Measurements from ENCODE around the gene CKLF. TPM values are rescaled to one million over a fixed set of nuclear protein-coding genes. Genes with fewer than 3 reads are reported as not detected.
"Not testable (repeated sequence)": the region's sequence is repeated elsewhere in the genome, so short reads cannot be mapped to it uniquely, and the experiment has no call there.

The CKLF gene
- 52.0 TPM for polyA plus RNA-seq (2013, experiment 1 of 2; ENCODE audit: insufficient read length)
- 25.5 TPM for polyA plus RNA-seq (2013, experiment 2 of 2; ENCODE audit: insufficient read length)

- peak; percentile 87 for DNase-seq
Observed at GRCh38 chr16:66552286-66553177, at the start of gene CKLF. Gene CKLF, plus strand, starts transcription at chr16:66552576. Its CDS starts 140 bp downstream, at chr16:66552716.

- DNase-seq, result no peak
Observed at GRCh38 chr16:66503030-66503429, 49.3 kb upstream of the CKLF start.

GRCh38 chr16:66503612-66504011 lies 48.8 kb upstream of the CKLF start:
- DNase-seq, result no peak

GRCh38 chr16:66507731-66508239 lies 44.6 kb upstream of the CKLF start:
- DNase-seq, result no peak

GRCh38 chr16:66508248-66508913 lies 44.0 kb upstream of the CKLF start:
- DNase-seq, result no peak

- no peak for DNase-seq
Observed at GRCh38 chr16:66508914-66509496, 43.4 kb upstream of the CKLF start.

- DNase-seq, result no peak
Observed at GRCh38 chr16:66509576-66509975, 42.8 kb upstream of the CKLF start.

GRCh38 chr16:66510298-66510697 lies 42.1 kb upstream of the CKLF start:
- no peak for DNase-seq

- no peak for DNase-seq
Observed at GRCh38 chr16:66510711-66511601, 41.4 kb upstream of the CKLF start.

- DNase-seq, result peak; percentile 88
Observed at GRCh38 chr16:66511602-66512271, 40.6 kb upstream of the CKLF start.

GRCh38 chr16:66512272-66513110 lies 39.9 kb upstream of the CKLF start:
- DNase-seq, result peak; percentile 30

- DNase-seq, result no peak
Observed at GRCh38 chr16:66513111-66513723, 39.2 kb upstream of the CKLF start.

- DNase-seq, result not testable (repeated sequence)
Observed at GRCh38 chr16:66514391-66514790, 38.0 kb upstream of the CKLF start.

- not testable (repeated sequence) for DNase-seq
Observed at GRCh38 chr16:66514980-66515595, 37.3 kb upstream of the CKLF start.

- peak; percentile 74 for DNase-seq
Observed at GRCh38 chr16:66515596-66516508, 36.5 kb upstream of the CKLF start.

- no peak for DNase-seq
Observed at GRCh38 chr16:66516509-66516807, 35.9 kb upstream of the CKLF start.

GRCh38 chr16:66516808-66517585 lies 35.4 kb upstream of the CKLF start:
- DNase-seq, result peak; percentile 97
